Measurements from ENCODE around the gene SKI.

SKI gene

GRCh38 chr1:2229911-2230731, 2.0 kb downstream of the SKI start:
- DNase-seq (ENCODE audit: low read depth, low spot score) = no peak

- no peak for DNase-seq (ENCODE audit: low read depth, low spot score)
Observed at GRCh38 chr1:2230781-2231531, 2.8 kb downstream of the SKI start.

- DNase-seq (ENCODE audit: low read depth, low spot score) = peak; percentile 53
Observed at GRCh38 chr1:2231532-2232254, 3.6 kb downstream of the SKI start.

- DNase-seq (ENCODE audit: low read depth, low spot score) = no peak
Observed at GRCh38 chr1:2232255-2232915, 4.3 kb downstream of the SKI start.

GRCh38 chr1:2232916-2233438, 4.9 kb downstream of the SKI start:
- DNase-seq (ENCODE audit: low read depth, low spot score) = no peak

GRCh38 chr1:2233468-2233867, 5.3 kb downstream of the SKI start:
- DNase-seq (ENCODE audit: low read depth, low spot score) = no peak

- DNase-seq (ENCODE audit: low read depth, low spot score) = no peak
Observed at GRCh38 chr1:2233997-2234761, 6.1 kb downstream of the SKI start.

GRCh38 chr1:2234762-2235113, 6.6 kb downstream of the SKI start:
- no peak for DNase-seq (ENCODE audit: low read depth, low spot score)

GRCh38 chr1:2235300-2235998, 7.3 kb downstream of the SKI start:
- no peak for DNase-seq (ENCODE audit: low read depth, low spot score)

- DNase-seq (ENCODE audit: low read depth, low spot score) = no peak
Observed at GRCh38 chr1:2236695-2237677, 8.9 kb downstream of the SKI start.

- no peak for DNase-seq (ENCODE audit: low read depth, low spot score)
Observed at GRCh38 chr1:2237773-2238172, 9.7 kb downstream of the SKI start.

- DNase-seq (ENCODE audit: low read depth, low spot score) = no peak
Observed at GRCh38 chr1:2238361-2239012, 10.4 kb downstream of the SKI start.

GRCh38 chr1:2239013-2239370, 10.9 kb downstream of the SKI start:
- DNase-seq (ENCODE audit: low read depth, low spot score) = no peak

- DNase-seq (ENCODE audit: low read depth, low spot score) = no peak
Observed at GRCh38 chr1:2239384-2239985, 11.4 kb downstream of the SKI start.

GRCh38 chr1:2240270-2241156, 12.4 kb downstream of the SKI start:
- no peak for DNase-seq (ENCODE audit: low read depth, low spot score)

GRCh38 chr1:2241820-2242219, 13.7 kb downstream of the SKI start:
- DNase-seq (ENCODE audit: low read depth, low spot score) = no peak
